ENCODE data around the gene UROD. TPM values are rescaled to one million over a fixed set of nuclear protein-coding genes. Genes with fewer than 3 reads are reported as not detected.

The UROD gene
- total RNA-seq, result 10 to 100 TPM; 41.7 to 43.5 TPM

GRCh38 chr1:45011837-45012638 is at the start of gene UROD:
UROD (plus strand) TSS chr1:45012254; CDS start chr1:45012266, 12 bp downstream.
- Histone ChIP-seq H3K9ac (ENCODE audit: low read depth in 2 of 2, low read length in 2 of 2) (peak within 1 kb of the TSS; percentile 76 to 84), H3K36me3 (peaks cover 21% of the 10 kb centered on the region), H3K27me3 (no peaks in the 10 kb centered on the region), H3K9me3 (no peaks in the 10 kb centered on the region), H3K4me1 (peaks cover 12% of the 10 kb centered on the region), H3K27ac (peak within 1 kb of the TSS; percentile 75), H3K4me3 (peak within 1 kb of the TSS; percentile 90)
- DNase-seq, result peak; percentile 93
- TF ChIP-seq CTCF (IDR thresholded peaks at IDR 0.05), result no peak
- intact Hi-C loops (cut with DNase I), result loop anchor here (5.0 kb wide), 1 partner anchor 480 kb away; the partner anchor contains the start of gene TESK2

GRCh38 chr1:44962729-44963128 is 49.3 kb upstream of the UROD start:
- DNase-seq, result no peak
- intact Hi-C loops (cut with DNase I), result no loop called here

GRCh38 chr1:44964396-44964795 is 47.7 kb upstream of the UROD start:
- no peak for TF ChIP-seq CTCF (IDR thresholded peaks at IDR 0.05)
- Histone ChIP-seq H3K27ac (no peak overlapping the region), H3K9me3 (no peaks in the 10 kb centered on the region), H3K4me3 (no peak overlapping the region), H3K4me1 (no peaks in the 10 kb centered on the region), H3K36me3 (no peaks in the 10 kb centered on the region), H3K27me3 (no peaks in the 10 kb centered on the region), H3K9ac (ENCODE audit: low read depth in 2 of 2, low read length in 2 of 2) (no peak overlapping the region)
- no peak for DNase-seq
- intact Hi-C loops (cut with DNase I), result no loop called here

More at GRCh38 chr1:44962729-44963128, 49.3 kb upstream of the UROD start:
- Histone ChIP-seq H3K36me3 (no peaks in the 10 kb centered on the region), H3K27ac (no peak overlapping the region), H3K9ac (ENCODE audit: low read depth in 2 of 2, low read length in 2 of 2) (no peak overlapping the region), H3K27me3 (no peaks in the 10 kb centered on the region), H3K9me3 (no peaks in the 10 kb centered on the region), H3K4me1 (no peaks in the 10 kb centered on the region), H3K4me3 (no peak overlapping the region)
- no peak for TF ChIP-seq CTCF (IDR thresholded peaks at IDR 0.05)

- DNase-seq, result no peak
- H3K4me1 ChIP-seq, result no peaks in the 10 kb centered on the region
- intact Hi-C loops (cut with DNase I), result no loop called here
- no peak overlapping the region for H3K9ac ChIP-seq (ENCODE audit: low read depth in 2 of 2, low read length in 2 of 2)
- H3K27ac ChIP-seq, result no peak overlapping the region
- no peak for TF ChIP-seq CTCF (IDR thresholded peaks at IDR 0.05)
- H3K9me3 ChIP-seq, result no peaks in the 10 kb centered on the region
- H3K4me3 ChIP-seq, result no peak overlapping the region
- no peaks in the 10 kb centered on the region for H3K27me3 ChIP-seq
- H3K36me3 ChIP-seq, result no peaks in the 10 kb centered on the region
These were observed 41.7 kb upstream of the UROD start for GRCh38 chr1:44970317-44970716.

- intact Hi-C loops (cut with DNase I), result no loop called here
- Histone ChIP-seq H3K9ac (ENCODE audit: low read depth in 2 of 2, low read length in 2 of 2) (no peak overlapping the region), H3K4me3 (no peak overlapping the region), H3K27me3 (no peaks in the 10 kb centered on the region), H3K27ac (no peak overlapping the region), H3K9me3 (no peaks in the 10 kb centered on the region), H3K36me3 (no peaks in the 10 kb centered on the region), H3K4me1 (no peaks in the 10 kb centered on the region)
- TF ChIP-seq CTCF (IDR thresholded peaks at IDR 0.05), result no peak
- no peak for DNase-seq
These were observed 38.4 kb upstream of the UROD start for GRCh38 chr1:44973645-44974044.
